ENCODE results near the gene SPP1.

DNA sequence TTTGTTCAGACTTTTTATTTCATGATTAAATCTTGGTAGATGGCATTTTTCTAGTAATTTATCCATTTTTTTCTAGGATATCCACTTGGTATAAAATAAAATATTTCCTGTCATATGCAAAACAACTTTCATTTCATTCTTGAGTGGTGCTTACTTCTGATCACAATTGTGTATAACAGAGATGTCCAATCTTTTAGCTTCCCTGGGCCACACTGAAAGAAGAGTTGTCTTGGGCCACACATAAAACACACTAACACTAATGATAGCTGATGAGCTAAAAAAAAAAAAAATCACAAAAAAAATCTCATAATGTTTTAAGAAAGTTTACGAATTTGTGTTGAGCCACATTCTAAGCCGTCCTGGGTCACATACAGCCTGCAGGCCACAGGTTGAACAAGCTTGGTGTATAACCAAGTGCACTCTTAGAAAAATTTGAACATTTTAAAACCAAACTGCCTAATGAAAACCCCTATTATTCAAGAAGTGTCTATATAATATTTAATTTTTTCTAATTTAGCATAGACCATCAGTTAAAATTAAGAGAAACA, 41.3 kb upstream of the SPP1 start:
- TF ChIP-seq, protein P1, sequence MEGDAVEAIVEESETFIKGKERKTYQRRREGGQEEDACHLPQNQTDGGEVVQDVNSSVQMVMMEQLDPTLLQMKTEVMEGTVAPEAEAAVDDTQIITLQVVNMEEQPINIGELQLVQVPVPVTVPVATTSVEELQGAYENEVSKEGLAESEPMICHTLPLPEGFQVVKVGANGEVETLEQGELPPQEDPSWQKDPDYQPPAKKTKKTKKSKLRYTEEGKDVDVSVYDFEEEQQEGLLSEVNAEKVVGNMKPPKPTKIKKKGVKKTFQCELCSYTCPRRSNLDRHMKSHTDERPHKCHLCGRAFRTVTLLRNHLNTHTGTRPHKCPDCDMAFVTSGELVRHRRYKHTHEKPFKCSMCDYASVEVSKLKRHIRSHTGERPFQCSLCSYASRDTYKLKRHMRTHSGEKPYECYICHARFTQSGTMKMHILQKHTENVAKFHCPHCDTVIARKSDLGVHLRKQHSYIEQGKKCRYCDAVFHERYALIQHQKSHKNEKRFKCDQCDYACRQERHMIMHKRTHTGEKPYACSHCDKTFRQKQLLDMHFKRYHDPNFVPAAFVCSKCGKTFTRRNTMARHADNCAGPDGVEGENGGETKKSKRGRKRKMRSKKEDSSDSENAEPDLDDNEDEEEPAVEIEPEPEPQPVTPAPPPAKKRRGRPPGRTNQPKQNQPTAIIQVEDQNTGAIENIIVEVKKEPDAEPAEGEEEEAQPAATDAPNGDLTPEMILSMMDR (conservative IDR thresholded peaks at IDR 0.05) = no peak
- no peak for TF ChIP-seq ZFX (IDR thresholded peaks at IDR 0.05)

Data from C4-2B (cell line).